MCF 10A (cell line): ENCODE measurements around the gene BNIP2. TPM values are rescaled to one million over a fixed set of nuclear protein-coding genes. Genes with fewer than 3 reads are reported as not detected.

Experiments
- BruUV-seq: library from RNA; stranded (reverse); fragments of 400-500 nt; replicated peaks from 2 replicates; lab custom pipeline; 2021; lab: Mats Ljungman, UMichigan
- CTCF ChIA-PET: fragments of 300-600 bp; sonication (Branson Sonifier 250); formaldehyde crosslinking; extraction: SDS; loops from one replicate; lab custom pipeline; 2021; ENCODE audit warnings: antibody characterized with exemption, inconsistent platforms; lab: Yijun Ruan, JAX
- POLR2A ChIA-PET: fragments of 300-600, 350-650 bp; sonication (Branson Sonifier 250); formaldehyde crosslinking; extraction: SDS; loops from one replicate; lab custom pipeline; 2020; ENCODE audit warnings: antibody characterized with exemption, inconsistent platforms; lab: Yijun Ruan, JAX
- DNase-seq: peaks from one replicate; pipeline ENCODE4 v3.0.0-alpha.2; 2018; ENCODE audit not compliant: unreplicated experiment
- H3K27ac Mint-ChIP-seq: one replicate; pipeline ENCODE4 v1.8.0; 2022; ENCODE audit warnings: mild to moderate bottlenecking, low read depth, mixed read lengths; ENCODE audit not compliant: unreplicated experiment
- H3K27me3 Mint-ChIP-seq: one replicate; pipeline ENCODE4 v1.8.0; 2022; ENCODE audit warnings: mixed read lengths; ENCODE audit not compliant: insufficient read depth, unreplicated experiment
- H3K36me3 Mint-ChIP-seq: one replicate; pipeline ENCODE4 v1.8.0; 2022; ENCODE audit warnings: mild to moderate bottlenecking, moderate library complexity, mixed read lengths; ENCODE audit not compliant: insufficient read depth, unreplicated experiment
- H3K4me1 Mint-ChIP-seq: one replicate; pipeline ENCODE4 v1.8.0; 2022; ENCODE audit warnings: mixed read lengths; ENCODE audit not compliant: insufficient read depth, unreplicated experiment
- H3K4me3 Mint-ChIP-seq: one replicate; pipeline ENCODE4 v1.8.0; 2022; ENCODE audit warnings: mild to moderate bottlenecking, moderate library complexity, mixed read lengths; ENCODE audit not compliant: unreplicated experiment
- H3K9me3 Mint-ChIP-seq: one replicate; pipeline ENCODE4 v1.8.0; 2022; ENCODE audit warnings: mixed read lengths; ENCODE audit not compliant: unreplicated experiment
- CTCF ChIP-seq: fragments of 200-600 bp; IDR thresholded peaks from one replicate; pipeline ENCODE4 v1.8.0; 2022; ENCODE audit warnings: antibody characterized with exemption, mild to moderate bottlenecking; ENCODE audit not compliant: unreplicated experiment
- intact Hi-C: fragments of 100-400 bp; cut with micrococcal nuclease; formaldehyde crosslinking; loops from 2 replicates; pipeline ENCODE4 v1.14.1; 2022
- total RNA-seq: library from RNA; stranded (reverse); gene quantifications from 2 replicates; pipeline ENCODE4 v1.2.3, GENCODE V29; 2022

BNIP2 gene
- total RNA-seq, 1 experiment from 2014 or later = 91.5 TPM

- BruUV-seq = no TSS peak
- no peak overlapping the region for H3K27ac Mint-ChIP-seq
These were observed 29.8 kb downstream of the BNIP2 start for GRCh38 chr15:59659366-59659765.

GRCh38 chr15:59657635-59658125 lies 31.4 kb downstream of the BNIP2 start:
- no TSS peak for BruUV-seq
- H3K9me3 Mint-ChIP-seq = peaks cover 3% of the 10 kb centered on the region
- no peak for DNase-seq

More at GRCh38 chr15:59659366-59659765, 29.8 kb downstream of the BNIP2 start:
- intact Hi-C loops = no loop called here
- Mint-ChIP-seq H3K36me3 (peaks cover 34% of the 10 kb centered on the region), H3K4me3 (no peak overlapping the region), H3K4me1 (no peaks in the 10 kb centered on the region), H3K27me3 (no peaks in the 10 kb centered on the region), H3K9me3 (no peaks in the 10 kb centered on the region)
- ChIA-PET POLR2A (interaction anchor here (1.2 kb wide), 1 partner anchor 29 kb away, joined by 3 read pairs; no protein-coding TSS in a partner anchor), CTCF (no interaction called here)
- DNase-seq = no peak
- TF ChIP-seq CTCF = no peak

GRCh38 chr15:59656897-59657634 lies 32.1 kb downstream of the BNIP2 start, which contains the start of gene GTF2A2:
Gene GTF2A2 (minus strand): TSS chr15:59657515. CDS start chr15:59652277, 5,238 bp downstream.
- ChIA-PET CTCF (interaction anchor here (0.6 to 2.1 kb wide), 7 partner anchors 16 to 265 kb away, joined by 3 to 11 read pairs (median 3); no protein-coding TSS in a partner anchor), POLR2A (interaction anchor here (0.5 to 3.6 kb wide), 23 partner anchors 9 to 736 kb away, joined by 3 to 31 read pairs (median 3); partner anchors contain the start of genes BNIP2 and GCNT3)
- no peaks in the 10 kb centered on the region for H3K27me3 Mint-ChIP-seq
- H3K27ac Mint-ChIP-seq = peak within 1 kb of the TSS; percentile 84
- no peak for TF ChIP-seq CTCF
- peaks cover 21% of the 10 kb centered on the region for H3K36me3 Mint-ChIP-seq
- peak; percentile 96 for DNase-seq
- peaks cover 6% of the 10 kb centered on the region for H3K9me3 Mint-ChIP-seq
- TSS peak; percentile 63 for BruUV-seq
- H3K4me3 Mint-ChIP-seq = no peak within 1 kb of the TSS
- no peaks in the 10 kb centered on the region for H3K4me1 Mint-ChIP-seq
- intact Hi-C loops = no loop called here

More at GRCh38 chr15:59657635-59658125, 31.4 kb downstream of the BNIP2 start:
- Mint-ChIP-seq H3K36me3 (peaks cover 22% of the 10 kb centered on the region), H3K4me3 (no peak overlapping the region), H3K4me1 (no peaks in the 10 kb centered on the region), H3K27ac (peak overlapping the region; percentile 84), H3K27me3 (no peaks in the 10 kb centered on the region)
- TF ChIP-seq CTCF = no peak
- intact Hi-C loops = no loop called here
- CTCF ChIA-PET = interaction anchor here (0.6 to 2.1 kb wide), 2 partner anchors 89 to 129 kb away, joined by 3 to 11 read pairs; no protein-coding TSS in a partner anchor
- POLR2A ChIA-PET = interaction anchor here (0.5 to 3.6 kb wide), 21 partner anchors 9 to 735 kb away, joined by 3 to 31 read pairs (median 3); partner anchors contain the start of genes BNIP2 and GCNT3

GRCh38 chr15:59654046-59654445 lies 35.1 kb downstream of the BNIP2 start:
- Mint-ChIP-seq H3K27ac (no peak overlapping the region), H3K9me3 (peaks cover 6% of the 10 kb centered on the region), H3K4me1 (no peaks in the 10 kb centered on the region), H3K27me3 (no peaks in the 10 kb centered on the region), H3K4me3 (no peak overlapping the region), H3K36me3 (peaks cover 34% of the 10 kb centered on the region)
- ChIA-PET POLR2A (interaction anchor here (2.2 kb wide), 1 partner anchor 35 kb away, joined by 10 read pairs; the partner anchor contains the start of gene BNIP2), CTCF (interaction anchor here (2.2 kb wide), 1 partner anchor 125 kb away, joined by 13 read pairs; no protein-coding TSS in a partner anchor)
- TF ChIP-seq CTCF = no peak
- intact Hi-C loops = no loop called here
- no peak for DNase-seq
- BruUV-seq = no TSS peak
